SK-N-MC (cell line): ENCODE measurements around the gene FKBP6.

Experiments
- EZH2 ChIP-seq: fragments of 200-600 bp; sonication (generic); IDR thresholded peaks from one replicate; pipeline ENCODE4 v1.6.1; 2017; ENCODE audit warnings: antibody characterized with exemption
- FOXP2 ChIP-seq: optimal IDR thresholded peaks from 2 replicates; pipeline ENCODE3; 2011; ENCODE audit warnings: mild to moderate bottlenecking, moderate library complexity; ENCODE audit not compliant: insufficient read depth; ENCODE audit errors: extremely low read length, control extremely low read depth
- POLR2AphosphoS5 ChIP-seq: IDR thresholded peaks from 2 replicates; pipeline ENCODE4 v1.6.1; 2012; ENCODE audit warnings: mild to moderate bottlenecking, low read depth, low read length, borderline replicate concordance

- TF ChIP-seq EZH2: no peak
- no peak for TF ChIP-seq POLR2AphosphoS5
- TF ChIP-seq FOXP2: no peak
These were observed 55.1 kb downstream of the FKBP6 start for GRCh38 chr7:73382934-73383503.
